ENCODE data around the gene IGFBP5.

IGFBP5 gene

DNA sequence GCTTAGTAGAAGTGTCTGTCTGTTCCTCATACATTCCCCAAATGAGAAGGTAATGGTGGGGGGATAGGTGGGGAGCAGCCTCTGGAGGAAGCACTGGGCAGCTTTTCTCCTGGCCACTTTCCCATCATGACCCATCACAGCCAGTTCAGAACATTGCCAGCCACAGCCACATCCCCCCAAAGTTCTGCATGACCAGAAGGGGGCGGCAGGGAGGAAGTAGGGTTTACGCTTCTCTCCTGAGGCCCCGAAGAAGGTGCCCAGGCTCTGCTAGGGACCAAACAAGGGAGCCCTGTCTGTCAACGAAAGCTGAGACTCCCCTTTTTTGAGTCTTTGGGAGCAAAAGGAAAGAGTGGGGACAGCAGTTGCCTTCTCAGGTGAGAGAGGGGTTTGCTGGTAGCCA lies 7.7 kb downstream of the IGFBP5 start:
- no peak for DNase-seq (ENCODE audit: low read depth in 2 of 2)

DNA sequence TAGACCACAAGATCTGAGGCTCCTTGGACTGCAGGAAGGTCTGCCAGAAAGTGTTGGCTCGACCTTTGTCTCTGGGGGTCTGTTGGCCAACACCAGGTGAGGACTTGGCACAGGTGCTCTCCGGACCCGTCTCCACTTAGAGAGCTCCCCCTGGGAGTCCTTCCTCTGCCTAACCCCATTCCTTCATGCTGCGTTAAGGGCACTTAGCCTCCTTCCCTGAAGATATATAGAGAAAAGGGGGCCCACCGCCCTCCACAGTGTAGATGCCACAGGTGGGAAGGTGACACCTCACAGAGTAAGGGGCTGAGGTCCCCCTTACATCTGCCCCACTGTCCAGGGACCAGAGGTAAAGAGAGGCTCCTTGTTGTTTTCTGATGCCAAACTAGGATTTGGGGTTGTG lies 8.2 kb downstream of the IGFBP5 start:
- no peak for DNase-seq (ENCODE audit: low read depth in 2 of 2)

DNA sequence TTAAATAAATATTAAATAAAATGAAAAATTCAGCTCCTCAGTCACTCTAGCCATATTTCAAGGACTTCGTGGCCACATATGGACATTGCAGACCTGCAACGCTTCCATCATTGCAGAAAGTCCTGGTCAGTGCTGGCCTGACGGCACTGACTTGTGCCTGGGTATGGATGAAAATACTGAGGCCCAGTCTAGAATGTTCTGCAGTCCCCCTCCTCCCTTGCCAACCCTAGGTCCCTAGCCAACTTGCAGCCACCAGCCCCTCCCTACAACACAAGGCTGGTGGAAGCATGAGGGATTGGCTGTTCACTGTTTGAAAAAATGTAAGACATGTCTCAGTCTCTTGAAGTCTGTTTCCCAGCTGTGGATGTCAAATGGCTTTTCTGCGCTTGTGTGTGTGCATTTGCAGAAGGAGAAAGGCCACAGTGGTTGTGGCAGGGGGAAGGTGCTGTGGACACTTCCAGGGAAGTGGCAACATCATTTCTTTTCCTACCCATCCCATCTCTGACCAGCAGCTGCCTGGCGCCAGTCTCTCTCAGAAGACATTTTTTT lies 9.9 kb downstream of the IGFBP5 start:
- no peak for DNase-seq (ENCODE audit: low read depth in 2 of 2)

DNA sequence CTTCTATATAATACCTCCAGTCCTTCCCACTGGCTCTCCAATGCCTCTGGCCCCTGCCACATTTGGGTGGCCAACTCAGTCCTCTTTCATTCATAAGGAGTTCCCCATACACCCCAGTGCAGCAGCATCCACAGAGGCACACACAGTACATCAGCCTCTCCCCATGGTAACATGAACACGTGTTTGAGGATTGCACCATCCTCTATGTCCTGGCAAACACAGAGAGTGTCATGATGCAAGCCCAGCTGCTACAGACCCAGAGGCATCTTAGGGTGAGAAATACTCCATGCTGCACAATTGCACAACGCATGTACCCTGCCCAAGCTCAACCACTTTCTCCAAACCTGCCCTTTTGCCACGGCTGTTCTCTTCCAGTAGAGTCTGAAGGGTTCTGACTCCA lies 11.5 kb downstream of the IGFBP5 start:
- no peak for DNase-seq (ENCODE audit: low read depth in 2 of 2)

DNA sequence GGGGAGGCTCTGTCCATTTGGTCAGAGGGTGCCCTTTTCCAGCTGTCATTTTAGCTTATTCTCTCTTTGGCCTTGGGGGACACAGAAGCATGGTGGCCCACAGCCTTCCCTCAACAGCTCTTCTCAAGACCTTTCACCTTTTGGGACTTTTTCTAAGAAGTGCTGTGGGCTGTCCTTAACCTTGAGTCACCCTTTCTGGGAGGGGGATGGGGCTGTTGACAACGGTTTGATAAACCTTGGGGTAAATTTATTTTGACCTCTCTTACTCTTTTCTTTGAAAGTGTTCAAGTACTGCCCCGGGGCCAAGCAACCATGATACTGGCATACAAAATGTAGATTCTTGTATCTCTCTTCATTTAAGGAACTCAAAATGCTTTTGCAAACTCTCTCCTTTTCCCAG lies 13.7 kb downstream of the IGFBP5 start:
- DNase-seq (ENCODE audit: low read depth in 2 of 2): no peak

DNA sequence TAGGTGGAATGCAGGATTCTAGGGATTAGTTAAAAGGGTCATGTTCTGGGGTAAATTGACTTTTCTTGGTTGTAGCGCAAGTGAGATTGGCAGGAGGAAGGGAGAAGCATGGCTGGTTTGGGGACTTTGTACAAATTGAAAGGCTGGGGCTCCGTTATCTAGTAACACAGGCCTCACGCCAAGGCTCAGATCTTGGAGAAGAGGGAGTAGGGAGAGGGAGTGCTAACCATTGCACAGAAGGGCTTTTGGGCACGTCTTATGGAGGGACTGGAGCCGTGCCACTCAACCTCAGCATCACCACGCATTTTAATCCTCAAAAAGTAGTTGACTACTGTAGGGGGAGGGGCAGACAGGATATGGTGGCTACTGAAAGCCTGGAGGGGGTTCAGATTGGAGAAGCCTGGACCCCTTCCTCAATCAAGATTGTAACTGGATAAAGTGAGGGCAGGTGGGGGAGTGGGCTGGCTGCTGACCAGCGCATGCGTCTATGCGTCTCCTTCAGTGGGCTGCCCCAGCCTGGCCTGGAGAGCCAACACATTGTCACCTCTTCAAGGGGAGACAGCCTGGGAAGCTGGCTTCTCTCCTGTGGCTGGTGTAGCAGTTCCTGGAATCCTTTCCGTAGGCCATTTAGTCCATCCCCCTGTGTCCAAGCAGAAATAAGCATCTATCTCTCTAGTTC lies 14.3 kb downstream of the IGFBP5 start:
- no peak for DNase-seq (ENCODE audit: low read depth in 2 of 2)

DNA sequence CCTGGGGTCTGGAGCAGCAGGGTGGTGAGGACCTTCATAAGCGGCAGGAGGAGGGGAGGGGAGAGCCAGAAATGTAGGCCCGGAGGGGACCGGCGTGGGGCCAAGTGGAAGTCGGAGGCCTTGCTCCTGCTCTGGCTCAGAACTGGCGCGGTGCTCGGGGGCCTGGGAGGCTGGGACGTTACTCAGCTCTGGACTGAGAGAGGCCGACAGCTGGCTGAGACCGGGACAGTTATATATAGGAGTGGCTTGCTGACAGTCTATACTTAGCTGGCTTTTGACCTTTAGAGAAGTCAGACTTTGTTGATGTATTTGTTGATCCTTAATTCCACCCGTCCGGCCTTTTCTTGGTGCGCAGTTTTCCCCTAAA lies 15.7 kb downstream of the IGFBP5 start:
- DNase-seq (ENCODE audit: low read depth in 2 of 2): no peak

DNA sequence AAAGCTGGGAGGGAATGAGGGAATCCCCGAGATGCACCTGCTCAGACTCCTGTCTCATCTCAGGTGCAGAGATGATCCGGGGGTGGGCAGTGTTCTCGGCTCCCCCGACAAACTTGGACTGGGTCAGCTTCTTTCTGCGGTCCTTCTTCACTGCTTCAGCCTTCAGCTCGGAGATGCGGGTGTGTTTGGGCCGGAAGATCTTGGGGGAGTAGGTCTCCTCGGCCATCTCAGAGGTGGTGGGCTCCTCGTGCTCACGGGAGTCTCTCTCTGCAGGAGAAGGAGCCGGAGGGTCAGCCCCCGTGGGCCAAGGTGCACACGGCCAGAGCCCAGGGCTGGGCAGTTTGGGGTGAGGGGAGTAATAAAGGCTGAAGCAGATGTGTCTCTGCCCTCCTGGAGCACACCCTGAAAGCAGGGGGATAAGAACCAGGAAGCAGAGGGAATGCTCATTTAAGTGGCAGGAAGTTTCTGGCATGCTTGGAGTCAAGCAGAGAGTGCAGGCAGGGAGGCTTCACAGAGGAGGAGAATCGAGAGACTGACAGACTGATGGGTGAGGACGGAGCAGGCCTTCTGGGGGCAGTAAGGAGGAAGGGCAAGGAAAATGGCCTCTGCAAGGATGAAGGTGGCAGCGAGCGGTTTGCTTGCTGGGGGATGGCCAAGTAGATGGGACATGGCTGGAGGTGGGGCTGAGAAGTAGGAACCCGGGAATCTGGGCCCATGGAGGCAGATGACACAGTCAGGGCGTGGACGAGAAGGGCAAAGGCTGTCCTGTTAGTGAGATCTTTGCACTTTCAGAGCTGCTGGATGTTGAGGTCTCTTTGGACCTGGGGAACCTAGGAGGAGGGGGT lies 16.3 kb downstream of the IGFBP5 start:
- DNase-seq (ENCODE audit: low read depth in 2 of 2): no peak

DNA sequence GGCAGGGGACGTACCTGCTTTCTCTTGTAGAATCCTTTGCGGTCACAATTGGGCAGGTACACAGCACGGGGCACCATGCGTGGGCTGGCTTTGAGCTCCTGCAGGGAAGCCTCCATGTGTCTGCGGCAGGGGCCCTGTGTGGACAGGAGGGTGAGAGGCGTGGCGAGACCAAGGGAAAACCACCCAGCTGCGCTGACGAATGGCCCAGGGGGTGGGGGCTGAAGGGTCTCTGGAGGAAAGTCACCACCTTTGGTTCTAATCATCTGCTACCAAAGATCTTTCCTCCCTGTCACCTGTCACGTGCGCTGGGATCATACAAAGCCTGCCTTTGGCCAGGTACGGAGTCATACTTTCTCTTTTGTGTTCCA lies 17.3 kb downstream of the IGFBP5 start:
- no peak for DNase-seq (ENCODE audit: low read depth in 2 of 2)

DNA sequence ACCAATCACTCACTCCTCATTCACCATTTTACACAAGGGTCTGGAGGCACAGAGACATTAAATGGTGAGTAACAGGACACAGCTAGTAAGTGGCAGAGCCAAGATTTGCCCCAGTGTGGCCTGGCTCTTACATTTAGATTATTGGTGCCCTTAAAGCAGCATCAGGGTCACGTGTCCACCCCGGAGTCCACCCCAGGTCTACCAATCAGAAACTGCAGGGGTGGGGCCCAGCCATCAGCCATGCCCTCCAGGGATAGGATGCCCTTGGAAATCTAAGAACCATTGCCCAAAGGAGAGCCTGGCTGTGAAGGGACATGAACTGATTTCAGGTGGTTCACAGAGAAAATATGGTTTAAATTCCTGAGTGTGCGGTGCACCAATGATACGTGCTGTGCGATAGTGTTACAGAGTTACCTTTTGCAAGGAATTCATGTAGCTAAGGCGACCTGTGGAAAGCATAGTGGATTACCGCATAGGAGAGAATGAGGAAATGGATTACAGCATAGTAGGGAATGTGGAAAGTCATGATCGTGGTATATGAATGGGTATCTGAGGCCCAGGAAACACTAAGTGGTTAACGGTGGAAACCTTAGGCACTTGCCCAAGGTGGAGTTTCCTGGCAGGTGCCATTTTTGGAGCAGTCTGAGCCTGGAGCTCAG lies 17.8 kb downstream of the IGFBP5 start:
- DNase-seq (ENCODE audit: low read depth in 2 of 2): no peak

DNA sequence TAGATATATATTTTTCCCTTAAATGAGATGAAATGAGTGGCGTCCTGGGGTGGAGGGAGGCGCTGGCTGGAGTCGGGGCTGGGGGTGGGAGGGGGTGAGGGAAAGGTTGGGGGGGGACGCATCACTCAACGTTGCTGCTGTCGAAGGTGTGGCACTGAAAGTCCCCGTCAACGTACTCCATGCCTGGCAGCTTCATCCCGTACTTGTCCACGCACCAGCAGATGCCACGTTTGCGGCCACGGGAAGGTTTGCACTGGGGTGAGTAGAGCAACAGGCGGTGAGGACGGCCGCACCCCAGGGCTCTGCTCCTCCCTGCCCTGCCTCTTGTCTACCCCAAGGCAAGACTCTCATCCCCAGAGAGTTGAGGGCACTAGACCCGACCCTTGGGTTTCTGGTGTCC lies 18.7 kb downstream of the IGFBP5 start:
- no peak for DNase-seq (ENCODE audit: low read depth in 2 of 2)

DNA sequence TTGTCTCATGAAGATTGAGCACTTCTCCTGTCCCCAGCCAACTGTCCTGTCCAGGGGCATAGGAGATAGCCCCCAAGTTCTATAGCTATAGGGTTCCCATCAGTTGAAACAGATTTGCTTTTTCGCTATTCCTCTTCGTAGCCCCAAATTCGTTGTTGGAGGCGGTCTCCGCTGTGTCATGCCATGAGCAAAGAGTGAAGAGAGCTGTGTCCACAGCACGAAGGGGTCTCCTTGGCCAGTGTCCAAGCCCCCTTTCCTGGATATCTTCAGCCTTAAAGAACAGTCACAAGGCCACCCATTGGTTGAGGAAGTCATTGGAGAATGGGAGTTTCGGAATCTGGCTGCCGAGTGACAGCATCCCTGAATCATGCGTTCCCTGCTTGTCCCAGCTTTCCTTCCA lies 21.0 kb downstream of the IGFBP5 start:
- DNase-seq (ENCODE audit: low read depth in 2 of 2): no peak

DNA sequence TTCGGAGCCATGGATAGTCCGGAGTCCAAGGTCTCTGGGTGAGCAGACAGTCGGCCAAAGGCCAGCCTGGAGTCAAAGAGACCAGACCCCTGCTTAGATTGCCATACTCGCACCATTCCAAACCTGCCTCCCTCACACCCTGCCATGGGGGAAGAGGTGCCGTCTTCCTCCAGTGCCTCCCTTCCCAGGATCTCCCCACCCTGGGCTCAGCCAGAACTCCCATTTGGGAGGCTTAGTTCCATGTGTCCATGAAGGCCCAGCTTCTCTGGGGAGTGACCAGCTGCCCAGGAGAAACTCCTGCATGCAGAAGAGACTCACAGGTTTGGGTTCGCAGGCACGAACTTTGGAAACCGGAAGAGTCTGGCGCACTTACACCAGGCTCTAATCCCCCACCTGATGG lies 21.7 kb downstream of the IGFBP5 start:
- DNase-seq (ENCODE audit: low read depth in 2 of 2): no peak

DNA sequence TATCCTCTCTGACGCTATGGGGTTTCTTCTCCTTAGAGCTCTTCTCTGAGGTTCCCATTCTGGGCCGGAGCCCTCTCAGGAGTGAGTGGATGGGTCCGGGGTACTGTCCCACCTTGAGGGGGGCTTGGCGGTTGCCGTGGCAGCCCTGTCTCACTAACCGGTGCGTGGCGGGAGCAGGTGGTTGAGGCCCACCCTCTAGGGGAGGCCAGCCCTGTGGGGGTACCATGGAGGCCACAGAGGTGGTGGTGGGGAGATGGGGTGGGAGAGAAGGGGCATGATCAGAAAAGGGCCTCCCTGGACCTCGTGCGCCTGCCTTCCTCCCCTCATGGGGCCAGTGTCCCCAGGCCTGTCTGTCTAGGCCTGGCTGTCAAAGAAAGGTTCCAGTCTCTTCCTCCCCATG lies 22.3 kb downstream of the IGFBP5 start:
- no peak for DNase-seq (ENCODE audit: low read depth in 2 of 2)

DNA sequence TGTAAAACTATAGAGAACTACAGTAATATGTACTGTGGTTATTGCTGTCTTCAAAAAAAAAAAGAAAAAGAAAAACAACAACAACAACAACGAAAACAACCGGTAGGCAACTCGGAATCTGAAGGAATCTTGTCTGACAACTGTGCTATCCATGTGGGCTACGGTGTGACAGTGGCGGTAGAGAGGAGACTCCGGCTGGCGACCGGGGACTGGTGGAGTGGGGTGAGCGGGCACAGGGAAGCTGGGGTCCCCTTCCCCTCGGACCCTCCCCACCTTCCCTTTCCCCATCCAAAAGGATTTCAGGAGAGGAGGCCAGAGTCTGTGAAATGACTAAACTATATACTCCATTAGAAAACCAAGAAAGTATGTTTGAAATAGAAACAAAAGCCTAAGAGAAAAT lies 22.9 kb downstream of the IGFBP5 start:
- no peak for DNase-seq (ENCODE audit: low read depth in 2 of 2)

DNA sequence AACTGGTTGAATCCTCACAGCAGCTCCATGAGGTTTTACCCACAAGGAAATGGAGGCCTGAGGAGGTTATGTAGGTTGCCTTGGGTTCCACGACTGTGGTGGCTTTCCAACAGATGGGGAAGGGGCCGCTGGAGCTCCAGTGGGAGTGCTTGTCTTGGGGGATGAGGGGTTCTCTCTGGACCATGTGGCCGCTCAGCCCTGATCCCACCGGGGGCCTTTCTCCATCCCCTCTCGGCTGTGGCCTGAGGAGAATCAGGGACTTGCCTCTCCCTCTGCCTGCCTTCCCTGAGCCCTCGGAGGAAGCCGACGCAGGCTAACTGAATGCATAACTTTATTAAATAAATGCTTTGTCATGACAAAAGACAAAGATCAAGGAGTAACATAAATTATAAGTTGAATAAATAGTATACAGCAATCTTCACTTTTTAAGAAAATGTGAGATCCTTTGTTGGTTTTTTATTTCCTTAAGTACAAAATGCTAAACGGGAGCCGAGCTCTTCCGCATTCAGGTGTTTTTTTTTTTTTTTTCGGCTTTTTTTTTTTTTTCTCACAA lies 23.5 kb downstream of the IGFBP5 start:
- DNase-seq (ENCODE audit: low read depth in 2 of 2): no peak

DNA sequence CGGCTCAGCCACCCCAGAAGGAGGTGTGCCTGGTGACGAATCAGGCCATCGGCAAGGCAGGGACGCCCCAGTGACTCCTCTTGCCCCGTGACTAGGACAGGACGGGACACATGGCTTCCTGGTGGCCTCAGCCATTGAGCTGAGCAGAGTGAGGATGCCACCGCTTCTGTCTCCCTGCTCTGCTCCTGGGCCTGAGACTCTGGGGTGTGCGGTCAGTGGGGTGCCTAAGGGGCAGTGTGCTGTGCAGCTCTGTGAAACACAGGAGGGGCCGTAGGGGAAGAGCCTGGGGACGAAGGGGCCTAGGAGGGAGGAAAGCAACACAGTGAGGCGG lies 24.3 kb downstream of the IGFBP5 start:
- no peak for DNase-seq (ENCODE audit: low read depth in 2 of 2)

DNA sequence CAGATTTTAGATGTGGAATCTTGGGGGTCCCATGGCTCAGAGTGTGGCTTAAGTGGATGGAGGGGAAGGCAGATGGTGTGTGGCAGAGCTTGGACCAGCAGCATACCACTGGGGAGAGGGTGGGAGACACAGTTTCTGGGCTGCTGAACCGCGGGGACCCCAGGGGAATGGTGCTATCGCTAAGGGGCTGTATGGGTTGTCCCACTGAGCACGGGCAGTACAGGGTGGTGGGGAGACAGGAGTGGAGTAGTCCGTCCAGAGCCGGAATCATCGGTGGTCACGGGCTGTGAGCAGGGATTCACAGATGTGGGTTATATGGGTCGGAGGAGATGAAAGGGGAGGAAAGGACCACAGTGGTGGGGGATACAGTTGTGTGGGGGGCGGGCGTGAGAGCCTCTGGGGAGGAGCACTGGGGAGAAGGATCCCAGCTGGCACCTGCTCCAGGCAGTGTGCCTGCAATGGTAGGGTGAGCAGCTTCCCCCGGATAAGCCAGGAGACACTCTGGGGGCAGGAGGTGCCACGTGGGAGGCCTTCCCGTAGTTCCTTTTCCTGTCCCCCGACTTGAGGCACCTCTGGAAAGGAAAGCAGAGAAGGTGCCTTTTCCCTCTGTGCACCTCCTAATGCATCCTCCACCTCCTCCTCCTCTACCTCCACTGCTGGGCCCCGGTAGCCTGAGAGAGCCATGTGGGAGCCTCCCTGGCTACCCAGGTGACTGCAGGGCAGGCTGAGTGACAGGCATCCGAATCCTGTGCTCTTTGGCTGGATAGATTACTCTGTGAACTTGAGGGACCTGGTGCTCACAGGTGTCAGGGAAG lies 24.9 kb downstream of the IGFBP5 start:
- no peak for DNase-seq (ENCODE audit: low read depth in 2 of 2)

DNA sequence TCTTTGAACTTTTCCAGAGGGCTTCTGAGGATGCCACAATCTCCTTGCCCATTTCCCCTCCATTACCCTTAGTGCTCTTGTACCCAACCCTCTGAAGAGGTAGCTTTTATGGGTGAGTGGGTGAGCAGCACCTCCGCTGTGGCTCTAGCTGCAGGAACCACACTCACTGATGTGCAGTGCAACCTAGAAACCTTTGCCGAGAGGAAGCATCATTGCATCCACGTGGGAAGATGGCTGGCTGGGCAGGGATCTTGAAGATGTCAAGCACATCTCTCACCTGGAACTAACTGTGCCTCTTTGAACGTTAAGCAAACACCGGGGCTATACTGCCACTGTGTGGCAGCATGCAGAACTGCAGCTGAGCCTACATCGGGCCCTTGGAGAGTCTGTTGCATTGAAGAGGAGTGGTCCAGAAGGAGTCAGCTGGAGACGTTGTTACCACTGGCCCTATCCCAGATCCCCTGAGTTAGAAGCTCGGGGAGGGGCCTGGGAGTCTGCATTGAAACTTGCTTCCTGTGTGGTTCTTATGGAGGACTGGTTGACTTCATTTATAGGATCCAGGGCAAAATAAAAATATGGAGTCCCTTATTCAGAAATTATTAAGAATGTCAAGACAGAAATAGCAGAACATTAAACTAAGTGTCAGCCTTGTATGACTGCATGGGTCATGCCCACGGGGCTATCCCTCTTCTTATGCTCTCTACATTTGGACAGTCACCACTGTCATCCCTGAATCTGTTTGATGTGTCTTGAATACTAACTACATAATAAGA lies 28.7 kb downstream of the IGFBP5 start:
- peak; percentile 32 to 41 for DNase-seq (ENCODE audit: low read depth in 2 of 2)

DNA sequence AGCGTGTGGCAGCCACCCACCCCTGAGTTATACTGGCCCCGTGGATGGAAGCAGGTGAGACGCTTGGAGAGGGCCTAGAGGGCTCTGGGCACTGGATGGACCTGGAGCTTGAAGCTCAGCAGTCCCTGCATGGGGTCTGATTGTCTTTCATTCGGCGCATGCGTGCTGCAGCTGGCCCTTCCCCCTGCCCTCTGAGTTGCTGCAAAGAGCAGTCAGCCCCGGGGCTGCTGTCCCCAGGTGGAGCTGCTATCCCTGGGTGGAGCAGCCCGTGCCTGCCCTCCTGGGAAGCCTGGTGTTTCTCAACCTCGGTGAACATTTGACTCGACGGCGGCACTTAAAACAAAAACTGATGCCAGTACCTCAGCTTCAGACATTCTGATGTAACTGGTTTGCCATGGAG lies 29.6 kb downstream of the IGFBP5 start:
- DNase-seq (ENCODE audit: low read depth in 2 of 2): no peak

DNA sequence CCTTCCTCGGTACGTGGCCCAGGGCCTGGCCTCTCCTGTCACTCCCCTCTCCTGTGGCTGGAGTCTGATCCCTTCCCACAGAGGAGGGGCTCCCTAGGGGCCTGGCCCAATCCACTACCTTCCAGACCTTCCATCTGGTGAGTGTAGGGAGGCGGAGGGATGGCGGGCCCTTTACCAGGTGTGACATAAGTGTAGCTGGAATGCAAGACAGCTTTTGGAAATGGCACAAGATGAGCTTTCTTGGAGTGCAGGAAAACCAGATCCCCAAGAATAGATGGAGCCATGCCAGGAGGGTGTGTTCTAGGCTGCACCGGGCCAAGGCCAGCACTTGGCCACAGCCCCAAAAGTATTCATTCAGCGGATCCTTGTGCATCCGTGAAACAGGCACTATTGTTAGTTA lies 30.1 kb downstream of the IGFBP5 start:
- no peak for DNase-seq (ENCODE audit: low read depth in 2 of 2)
